Hippocampal formation (tissue), 2 donors: ENCODE results near the gene USP6NL.

Experiments used
- DNase-seq, 2 donors: peaks; one replicate each; lab custom pipeline; 2025; lab: John Stamatoyannopoulos, UW

USP6NL gene

DNA sequence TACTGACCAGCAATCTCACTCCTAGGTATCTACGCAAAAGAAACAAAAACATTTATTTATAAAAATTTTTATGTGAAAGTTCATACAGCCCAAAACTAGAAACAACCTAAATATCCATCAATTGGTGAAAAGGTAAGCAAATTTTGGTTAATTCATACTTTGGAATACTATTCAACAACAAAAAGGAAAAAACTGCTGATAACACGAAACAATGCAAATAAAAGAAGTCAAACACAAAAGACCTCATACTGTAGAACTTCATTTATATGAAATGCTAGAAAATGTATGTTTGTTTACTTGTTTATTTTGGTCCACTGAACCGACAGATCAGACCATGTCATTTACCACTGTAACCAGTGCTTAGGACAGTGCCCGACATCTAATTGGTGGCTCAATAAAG is 60.3 kb downstream of the USP6NL start:
- no peak for DNase-seq

GRCh38 chr10:11548768-11549099 is 62.7 kb downstream of the USP6NL start:
- DNase-seq, result no peak

DNA sequence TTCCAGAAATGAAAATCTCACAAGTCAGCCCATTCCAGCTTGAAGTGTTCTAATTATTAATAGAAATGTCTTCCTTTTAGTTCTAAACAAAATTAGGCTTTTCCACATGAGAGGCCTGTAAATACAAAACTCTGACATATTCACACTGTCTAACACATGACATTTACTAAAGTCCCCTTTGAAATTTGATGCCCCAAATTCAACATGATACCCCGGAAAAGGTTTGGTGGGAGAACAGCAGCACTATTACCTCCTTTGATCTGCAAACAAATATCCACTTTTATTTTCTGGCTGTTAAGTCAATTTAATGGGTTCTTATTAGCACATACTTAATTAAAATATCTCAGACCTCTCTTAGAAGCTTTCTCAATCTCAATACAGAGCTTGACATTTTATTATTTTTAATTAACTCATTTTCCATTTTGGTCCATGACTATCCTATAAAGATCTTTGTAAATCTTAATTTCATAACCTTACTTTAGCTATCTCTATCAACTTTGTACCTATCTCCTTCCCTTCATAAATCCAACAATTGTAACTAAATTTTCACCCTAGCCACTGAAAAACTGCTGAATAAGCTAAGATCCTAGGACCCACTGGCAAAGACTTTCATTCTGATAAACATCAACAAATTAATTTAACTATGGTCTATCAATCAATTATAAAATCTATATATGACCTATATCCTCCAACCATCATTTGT is 63.2 kb downstream of the USP6NL start:
- DNase-seq, result no peak

DNA sequence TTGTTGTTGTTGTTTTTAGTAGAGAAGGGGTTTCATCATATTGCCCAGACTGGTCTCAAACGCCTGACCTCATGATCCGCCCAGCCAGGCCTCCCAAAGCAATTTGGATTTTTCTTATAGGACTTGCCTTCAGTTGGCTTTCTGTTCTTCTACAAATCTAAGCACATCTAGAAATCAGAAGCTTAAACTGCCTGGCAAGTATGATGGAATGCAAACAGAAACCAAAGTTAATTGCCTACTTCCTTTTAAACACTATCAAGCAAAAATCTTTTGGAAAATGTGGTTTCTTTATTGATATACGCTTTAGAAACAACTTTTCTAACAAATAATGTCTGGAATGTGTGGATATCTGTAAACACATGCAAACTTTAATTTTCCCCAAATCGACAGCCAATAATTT is 64.9 kb downstream of the USP6NL start:
- DNase-seq, result no peak

DNA sequence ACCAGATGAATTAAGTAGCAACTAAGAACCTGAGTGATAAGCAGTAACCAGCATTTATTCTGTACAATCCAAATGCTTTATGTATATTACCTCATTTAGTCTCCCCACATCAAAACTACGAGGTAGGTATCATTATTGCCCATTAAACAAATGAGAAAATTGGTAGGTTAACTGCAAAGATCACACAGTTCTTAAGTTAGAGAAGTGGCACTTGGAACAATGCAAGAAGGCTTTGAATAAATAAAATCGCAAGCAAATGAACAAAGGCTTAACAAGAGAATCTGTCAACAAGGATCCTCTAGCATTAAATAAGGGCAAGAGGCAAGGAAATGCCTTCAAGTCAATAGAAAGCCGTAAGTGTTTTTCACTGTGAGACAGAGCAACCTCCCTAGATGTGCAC is 70.2 kb downstream of the USP6NL start:
- DNase-seq, result no peak

DNA sequence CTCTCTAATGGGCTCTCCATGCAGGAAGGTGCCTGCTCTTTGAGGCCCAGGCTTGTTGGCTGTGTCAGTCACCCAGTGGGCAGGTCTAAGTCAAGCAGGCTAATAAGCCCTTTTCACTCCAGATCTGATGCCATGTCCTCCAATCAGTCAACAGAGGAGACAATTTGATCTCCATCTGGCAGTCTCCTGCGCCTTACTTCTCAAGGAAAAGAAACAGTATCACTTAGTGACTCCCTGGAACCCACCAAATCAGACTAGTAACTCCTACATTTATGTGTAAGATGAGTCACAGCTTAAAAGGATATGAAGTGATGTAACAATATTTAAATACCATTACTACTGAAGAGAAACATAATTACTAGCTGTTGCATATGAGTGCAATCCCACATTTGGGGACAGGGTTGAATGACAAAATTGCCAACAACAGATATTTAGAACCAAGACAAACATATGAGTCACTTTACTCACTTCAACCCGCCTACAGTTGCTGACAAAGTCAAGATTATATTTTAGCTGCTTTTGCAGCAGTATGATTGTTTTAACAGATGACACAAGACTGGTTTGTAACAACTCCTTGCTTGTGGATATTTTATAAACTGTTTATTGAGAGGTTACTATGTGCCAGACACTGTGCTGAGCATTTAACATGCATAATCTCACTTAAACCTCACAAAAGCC is 72.1 kb downstream of the USP6NL start:
- DNase-seq, result no peak

- DNase-seq, result no peak
Observed at GRCh38 chr10:11538834-11539190, 72.6 kb downstream of the USP6NL start.

GRCh38 chr10:11536228-11536627 is 75.2 kb downstream of the USP6NL start:
- no peak for DNase-seq

GRCh38 chr10:11535346-11535959 is 76.0 kb downstream of the USP6NL start:
- no peak for DNase-seq

- no peak for DNase-seq
Observed at GRCh38 chr10:11533328-11533781, 78.1 kb downstream of the USP6NL start.

DNA sequence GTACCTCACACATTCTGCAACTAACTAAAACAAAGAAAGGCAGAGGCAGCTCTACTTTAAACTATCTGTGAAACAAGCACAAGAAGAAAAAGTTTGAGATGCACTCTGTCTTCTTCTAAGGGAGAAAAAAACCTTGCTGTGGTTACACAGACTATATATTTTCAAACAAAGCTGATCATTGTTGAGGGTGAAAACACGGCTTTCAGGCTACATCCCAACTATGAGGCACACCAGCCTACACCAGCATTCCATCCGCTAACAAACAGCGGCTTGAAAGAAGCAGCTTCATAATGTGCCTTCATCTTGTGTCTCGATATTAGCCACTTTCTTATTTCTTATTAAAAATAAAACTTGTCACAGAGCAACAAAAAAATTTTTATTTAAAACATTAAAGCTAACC is 79.1 kb downstream of the USP6NL start:
- DNase-seq, result no peak

GRCh38 chr10:11530806-11531205 is 80.6 kb downstream of the USP6NL start:
- no peak for DNase-seq

GRCh38 chr10:11529276-11529903 is 82.1 kb downstream of the USP6NL start:
- DNase-seq, result no peak

GRCh38 chr10:11528286-11528685 is 83.2 kb downstream of the USP6NL start:
- no peak for DNase-seq

GRCh38 chr10:11527691-11528255 is 83.7 kb downstream of the USP6NL start:
- no peak for DNase-seq

GRCh38 chr10:11527068-11527467 is 84.4 kb downstream of the USP6NL start:
- DNase-seq, result no peak

DNA sequence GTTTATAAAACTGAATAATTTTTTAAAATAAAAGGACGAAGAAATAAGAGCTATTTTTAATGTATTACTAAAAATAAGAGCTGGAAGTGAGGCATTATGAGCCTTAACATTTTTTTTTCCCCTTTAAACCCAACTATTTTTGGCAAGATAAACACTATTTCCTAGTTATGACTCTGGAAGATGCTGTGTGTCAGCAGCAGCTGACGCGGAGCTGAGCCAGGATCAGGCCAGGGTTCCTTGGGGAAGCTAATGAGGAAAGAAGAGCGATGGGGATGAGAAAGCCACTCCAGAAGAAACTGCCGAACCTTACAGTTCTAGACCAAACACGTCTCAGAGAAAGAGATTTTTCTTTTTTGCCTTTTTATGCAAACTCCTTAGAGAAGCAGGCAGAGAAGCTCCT is 85.9 kb downstream of the USP6NL start:
- DNase-seq, result no peak

- no peak for DNase-seq
Observed at GRCh38 chr10:11522821-11523245, 88.6 kb downstream of the USP6NL start.

GRCh38 chr10:11521860-11522259 is 89.6 kb downstream of the USP6NL start:
- DNase-seq, result no peak

GRCh38 chr10:11520892-11521291 is 90.6 kb downstream of the USP6NL start:
- no peak for DNase-seq

- DNase-seq, result no peak
Observed at GRCh38 chr10:11517150-11517549, 94.3 kb downstream of the USP6NL start.

- DNase-seq, result no peak
Observed at GRCh38 chr10:11516431-11516746, 95.1 kb downstream of the USP6NL start.
